Sigmoid colon (tissue), 4 donors: ENCODE data around the gene CAD.

Experiments
- EP300 ChIP-seq, 4 donors: sonication (generic); formaldehyde crosslinking; IDR thresholded peaks; one replicate each; pipeline ENCODE4 v1.6.1; 2017; ENCODE audit warnings: antibody characterized with exemption in 4 of 4
- POLR2A ChIP-seq, 2 donors: fragments of 450-650 bp; IDR thresholded peaks; one replicate each; pipeline ENCODE4 v1.6.1; 2016; ENCODE audit warnings: antibody characterized with exemption in 2 of 2, mild to moderate bottlenecking in 2 of 2, moderate library complexity in 2 of 2
- POLR2AphosphoS5 ChIP-seq, 4 donors: sonication (generic); formaldehyde crosslinking; IDR thresholded peaks; one replicate each; pipeline ENCODE4 v1.6.1; 2017; ENCODE audit warnings: antibody characterized with exemption in 4 of 4
- TF ChIP-seq, protein P1 (sequence below), 4 experiments: fragments of 450-650 bp in 3 of 4; fragments of 200-600 bp in 1 of 4; IDR thresholded peaks; one replicate each; pipeline ENCODE4 v1.5.1; 2016 to 2019; ENCODE audit warnings: antibody characterized with exemption in 4 of 4, mild to moderate bottlenecking in 3 of 4, moderate library complexity in 2 of 4

GRCh38 chr2:27205206-27205605 is 12.0 kb upstream of the CAD start:
- TF ChIP-seq, protein P1, sequence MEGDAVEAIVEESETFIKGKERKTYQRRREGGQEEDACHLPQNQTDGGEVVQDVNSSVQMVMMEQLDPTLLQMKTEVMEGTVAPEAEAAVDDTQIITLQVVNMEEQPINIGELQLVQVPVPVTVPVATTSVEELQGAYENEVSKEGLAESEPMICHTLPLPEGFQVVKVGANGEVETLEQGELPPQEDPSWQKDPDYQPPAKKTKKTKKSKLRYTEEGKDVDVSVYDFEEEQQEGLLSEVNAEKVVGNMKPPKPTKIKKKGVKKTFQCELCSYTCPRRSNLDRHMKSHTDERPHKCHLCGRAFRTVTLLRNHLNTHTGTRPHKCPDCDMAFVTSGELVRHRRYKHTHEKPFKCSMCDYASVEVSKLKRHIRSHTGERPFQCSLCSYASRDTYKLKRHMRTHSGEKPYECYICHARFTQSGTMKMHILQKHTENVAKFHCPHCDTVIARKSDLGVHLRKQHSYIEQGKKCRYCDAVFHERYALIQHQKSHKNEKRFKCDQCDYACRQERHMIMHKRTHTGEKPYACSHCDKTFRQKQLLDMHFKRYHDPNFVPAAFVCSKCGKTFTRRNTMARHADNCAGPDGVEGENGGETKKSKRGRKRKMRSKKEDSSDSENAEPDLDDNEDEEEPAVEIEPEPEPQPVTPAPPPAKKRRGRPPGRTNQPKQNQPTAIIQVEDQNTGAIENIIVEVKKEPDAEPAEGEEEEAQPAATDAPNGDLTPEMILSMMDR (IDR thresholded peaks at IDR 0.05) = no peak
- no peak for TF ChIP-seq POLR2A (IDR thresholded peaks at IDR 0.05)
- no peak for TF ChIP-seq POLR2AphosphoS5 (IDR thresholded peaks at IDR 0.05)
- no peak for TF ChIP-seq EP300 (IDR thresholded peaks at IDR 0.05)
